Measurements from ENCODE around the gene SORCS2. TPM values are rescaled to one million over a fixed set of nuclear protein-coding genes. Genes with fewer than 3 reads are reported as not detected.

SORCS2 gene
- total RNA-seq, 6 donors from 2014 or later = 2.2 to 28.3 (median 7.2) TPM

GRCh38 chr4:7659429-7660175, 467.3 kb downstream of the SORCS2 start:
- no peaks in the 10 kb centered on the region for H3K36me3 ChIP-seq
- DNase-seq (no peak), ATAC-seq (ENCODE audit: low FRiP score in 2 of 2) (no peak)
- WGBS, 2 donors = 90 to 93% methylated on average over 8 of the region's 8 CpGs
- H3K4me3 ChIP-seq = no peak overlapping the region
- no peaks in the 10 kb centered on the region for H3K9me3 ChIP-seq
- no peaks in the 10 kb centered on the region for H3K4me1 ChIP-seq
- no peak for TF ChIP-seq POLR2AphosphoS5 (IDR thresholded peaks at IDR 0.05)
- no peak for TF ChIP-seq CTCF (IDR thresholded peaks at IDR 0.05)
- no peak for TF ChIP-seq POLR2A (IDR thresholded peaks at IDR 0.05)
- TF ChIP-seq EP300 (IDR thresholded peaks at IDR 0.05) = no peak
- no peak overlapping the region for H3K27ac ChIP-seq
- peaks cover 0 to 2% (median 0%) of the 10 kb centered on the region in 4 donors for H3K27me3 ChIP-seq

- DNase-seq = no peak
- 74 to 82% methylated on average over 8 to 14 of the region's 14 CpGs for WGBS, 2 donors
Observed at GRCh38 chr4:7660176-7661039, 468.1 kb downstream of the SORCS2 start.

GRCh38 chr4:7661066-7661748, 468.9 kb downstream of the SORCS2 start:
- H3K27ac ChIP-seq = no peak overlapping the region
- DNase-seq (peak in 1 of 2 donors; percentile 45), ATAC-seq (ENCODE audit: low FRiP score in 2 of 2) (no peak)
- no peaks in the 10 kb centered on the region for H3K27me3 ChIP-seq
- TF ChIP-seq POLR2AphosphoS5 (IDR thresholded peaks at IDR 0.05) (no peak), CTCF (IDR thresholded peaks at IDR 0.05) (no peak), EP300 (IDR thresholded peaks at IDR 0.05) (no peak), POLR2A (IDR thresholded peaks at IDR 0.05) (no peak)
- no peaks in the 10 kb centered on the region for H3K36me3 ChIP-seq
- WGBS, 2 donors = 83 to 88% methylated on average over 16 to 23 of the region's 23 CpGs
- H3K4me3 ChIP-seq = no peak overlapping the region
- H3K9me3 ChIP-seq = no peaks in the 10 kb centered on the region
- no peaks in the 10 kb centered on the region for H3K4me1 ChIP-seq

More at GRCh38 chr4:7660176-7661039, 468.1 kb downstream of the SORCS2 start:
- H3K9me3 ChIP-seq = no peaks in the 10 kb centered on the region
- H3K27me3 ChIP-seq = no peaks in the 10 kb centered on the region
- TF ChIP-seq CTCF (IDR thresholded peaks at IDR 0.05) = no peak
- TF ChIP-seq EP300 (IDR thresholded peaks at IDR 0.05) = no peak
- ATAC-seq (ENCODE audit: low FRiP score in 2 of 2) = no peak
- no peak overlapping the region for H3K4me3 ChIP-seq
- no peaks in the 10 kb centered on the region for H3K36me3 ChIP-seq
- no peak overlapping the region for H3K27ac ChIP-seq
- H3K4me1 ChIP-seq = no peaks in the 10 kb centered on the region

GRCh38 chr4:7661846-7662506, 469.6 kb downstream of the SORCS2 start:
- ATAC-seq (ENCODE audit: low FRiP score in 2 of 2) = no peak
- H3K36me3 ChIP-seq = no peaks in the 10 kb centered on the region
- no peaks in the 10 kb centered on the region for H3K27me3 ChIP-seq
- WGBS, 2 donors = 69 to 70% methylated on average over 6 to 12 of the region's 13 CpGs
- H3K4me3 ChIP-seq = no peak overlapping the region
- peak in 1 of 2 donors; percentile 50 for DNase-seq
- H3K9me3 ChIP-seq = no peaks in the 10 kb centered on the region
- no peak overlapping the region for H3K27ac ChIP-seq
- no peaks in the 10 kb centered on the region for H3K4me1 ChIP-seq
- TF ChIP-seq POLR2A (IDR thresholded peaks at IDR 0.05) (no peak), CTCF (IDR thresholded peaks at IDR 0.05) (no peak), POLR2AphosphoS5 (IDR thresholded peaks at IDR 0.05) (no peak), EP300 (IDR thresholded peaks at IDR 0.05) (no peak)
